ENCODE results near the gene TCF4.

Gene TCF4

DNA sequence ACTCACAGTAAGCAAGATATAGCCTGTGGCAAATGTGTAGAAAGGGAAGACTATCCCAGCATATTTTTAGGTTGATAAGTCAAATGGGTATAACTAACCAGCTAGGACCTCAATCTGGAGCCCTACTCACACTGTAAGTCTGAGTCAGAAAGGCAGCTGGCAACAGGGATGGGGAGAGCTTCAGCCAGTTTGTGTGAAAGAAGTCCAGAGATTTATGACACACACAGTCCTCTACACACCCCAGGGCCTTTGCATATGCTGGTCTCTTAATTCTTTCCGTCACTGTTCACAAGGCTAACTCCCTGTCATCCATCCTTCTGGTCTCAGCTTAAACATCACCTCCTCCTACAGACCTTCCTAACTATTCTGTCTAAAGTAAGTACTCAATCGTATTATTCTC, 5.9 kb upstream of the TCF4 start:
- Mint-ChIP-seq H3K27ac (no peak overlapping the region), H3K9me3 (no peaks in the 10 kb centered on the region), H3K4me3 (no peak overlapping the region), H3K4me1 (ENCODE audit: low read depth) (peaks cover 10% of the 10 kb centered on the region), H3K36me3 (ENCODE audit: low read depth) (no peaks in the 10 kb centered on the region), H3K27me3 (peaks cover 25% of the 10 kb centered on the region)
- no peak for DNase-seq

DNA sequence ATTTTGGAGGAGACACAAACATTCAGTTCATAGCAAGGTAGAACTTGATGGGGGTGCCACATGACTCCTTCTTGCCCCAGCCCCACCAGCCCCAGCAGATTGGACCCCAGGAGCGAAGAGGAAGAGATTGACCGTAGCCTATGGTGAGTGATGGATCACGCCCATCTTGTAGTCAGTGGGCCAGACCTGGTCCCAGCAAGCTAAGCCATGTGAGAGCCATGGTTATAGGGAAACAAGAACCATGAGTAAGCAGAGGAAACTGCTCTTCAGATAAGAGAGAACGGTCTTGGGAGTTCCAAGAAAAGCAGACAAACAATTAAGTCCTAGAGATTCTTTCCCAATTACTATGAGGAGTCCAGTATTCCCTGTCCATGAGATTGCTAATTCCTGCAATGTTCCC, 4.6 kb upstream of the TCF4 start:
- H3K4me3 Mint-ChIP-seq: no peak overlapping the region
- peaks cover 33% of the 10 kb centered on the region for H3K27me3 Mint-ChIP-seq
- no peak for DNase-seq
- H3K36me3 Mint-ChIP-seq (ENCODE audit: low read depth): peaks cover 3% of the 10 kb centered on the region
- peaks cover 16% of the 10 kb centered on the region for H3K4me1 Mint-ChIP-seq (ENCODE audit: low read depth)
- no peak overlapping the region for H3K27ac Mint-ChIP-seq
- no peaks in the 10 kb centered on the region for H3K9me3 Mint-ChIP-seq

DNA sequence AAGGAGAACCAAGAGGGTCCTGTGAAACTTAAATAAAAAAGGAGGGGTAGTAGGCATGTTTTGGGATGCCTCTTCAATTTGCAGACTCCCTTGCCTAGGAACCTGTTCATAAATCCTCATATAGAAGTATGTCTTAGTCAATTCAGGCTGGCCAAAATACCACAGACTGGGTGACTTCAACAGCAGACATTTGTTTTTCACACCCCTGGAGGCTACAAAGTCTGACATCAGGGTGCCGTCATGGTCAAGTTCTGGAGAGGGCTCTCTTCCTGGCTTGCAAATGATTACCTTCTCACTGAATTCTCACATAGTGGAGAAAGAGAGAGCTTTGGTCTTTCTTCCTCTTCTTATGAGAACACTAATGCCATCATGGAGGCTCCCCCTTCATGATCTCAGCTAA, 4.1 kb upstream of the TCF4 start:
- no peak overlapping the region for H3K4me3 Mint-ChIP-seq
- H3K4me1 Mint-ChIP-seq (ENCODE audit: low read depth): peaks cover 19% of the 10 kb centered on the region
- DNase-seq: no peak
- H3K9me3 Mint-ChIP-seq: no peaks in the 10 kb centered on the region
- peaks cover 3% of the 10 kb centered on the region for H3K36me3 Mint-ChIP-seq (ENCODE audit: low read depth)
- H3K27ac Mint-ChIP-seq: no peak overlapping the region
- H3K27me3 Mint-ChIP-seq: peaks cover 37% of the 10 kb centered on the region

DNA sequence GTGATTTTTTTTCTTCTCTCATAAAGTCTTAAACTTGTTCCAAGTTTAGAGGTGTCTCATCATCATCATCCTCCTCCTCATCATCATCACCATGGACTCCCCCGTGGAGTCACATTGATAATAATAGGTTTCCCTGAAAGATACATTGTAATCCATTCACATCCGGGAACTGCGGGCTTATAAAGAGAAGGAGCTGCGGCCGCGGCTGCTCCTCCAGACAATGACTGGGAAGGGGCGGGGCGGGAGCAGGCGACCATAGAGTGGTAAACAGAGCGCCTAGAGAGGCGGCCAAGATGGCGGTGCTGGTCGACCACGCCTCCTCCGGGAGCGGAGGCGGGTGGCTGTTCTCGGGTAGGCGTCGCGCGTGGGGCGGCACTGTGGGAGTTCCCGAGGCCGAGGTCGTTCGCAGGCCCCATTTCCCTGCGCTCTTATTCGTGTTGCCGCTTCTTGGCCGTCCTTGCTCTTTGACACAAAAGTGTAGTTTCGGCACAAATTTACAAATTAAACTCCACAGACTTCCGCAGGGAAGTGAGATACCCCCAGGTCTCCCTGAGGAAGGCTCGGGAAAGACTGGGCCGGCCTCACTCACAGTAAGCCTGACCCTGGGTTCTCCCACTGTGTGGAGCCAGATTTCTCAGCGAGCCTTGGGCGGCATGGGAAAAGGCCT, 1.8 kb upstream of the TCF4 start:
- H3K27me3 Mint-ChIP-seq: peaks cover 57% of the 10 kb centered on the region
- H3K27ac Mint-ChIP-seq: peak overlapping the region; percentile 61
- H3K4me1 Mint-ChIP-seq (ENCODE audit: low read depth): peaks cover 28% of the 10 kb centered on the region
- H3K4me3 Mint-ChIP-seq: peak overlapping the region; percentile 71
- no peaks in the 10 kb centered on the region for H3K9me3 Mint-ChIP-seq
- DNase-seq: peak; percentile 81
- H3K36me3 Mint-ChIP-seq (ENCODE audit: low read depth): peaks cover 3% of the 10 kb centered on the region

DNA sequence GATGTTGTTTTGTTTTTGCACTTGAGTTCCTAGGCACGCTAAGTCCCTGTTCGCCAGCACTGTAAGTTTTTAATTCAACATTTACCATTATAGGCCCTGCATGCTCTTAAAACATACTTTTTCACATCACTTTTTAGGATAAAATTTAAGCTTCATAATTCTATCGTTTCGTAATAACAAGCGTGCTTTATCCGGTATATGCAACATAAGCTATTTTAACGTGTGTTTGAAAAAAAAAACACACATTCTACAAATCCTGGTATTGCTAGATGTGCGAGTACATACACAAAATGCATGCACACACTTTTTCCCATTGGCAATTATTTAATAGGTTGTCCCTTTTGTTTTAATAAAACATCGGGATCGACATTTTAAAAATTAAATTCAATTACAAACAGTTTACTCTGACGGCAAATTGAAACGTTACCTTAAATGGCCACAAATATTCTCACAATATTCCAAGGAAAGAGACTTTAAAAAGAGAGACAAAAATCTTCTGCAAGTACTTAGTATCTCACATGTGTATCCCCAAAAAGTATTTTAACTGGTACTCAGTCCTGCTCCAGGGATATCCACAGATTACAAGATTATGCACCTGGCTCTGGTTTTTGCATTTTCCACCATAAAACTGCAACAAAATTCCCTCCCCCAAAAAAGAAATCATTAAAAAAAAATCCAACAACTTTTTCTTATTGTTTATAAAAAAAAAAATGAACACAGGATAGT, 1.0 kb upstream of the TCF4 start:
- Mint-ChIP-seq H3K36me3 (ENCODE audit: low read depth) (peaks cover 3% of the 10 kb centered on the region), H3K27me3 (peaks cover 62% of the 10 kb centered on the region), H3K9me3 (no peaks in the 10 kb centered on the region), H3K4me3 (peak overlapping the region; percentile 71), H3K27ac (no peak overlapping the region), H3K4me1 (ENCODE audit: low read depth) (peaks cover 28% of the 10 kb centered on the region)
- DNase-seq: no peak

DNA sequence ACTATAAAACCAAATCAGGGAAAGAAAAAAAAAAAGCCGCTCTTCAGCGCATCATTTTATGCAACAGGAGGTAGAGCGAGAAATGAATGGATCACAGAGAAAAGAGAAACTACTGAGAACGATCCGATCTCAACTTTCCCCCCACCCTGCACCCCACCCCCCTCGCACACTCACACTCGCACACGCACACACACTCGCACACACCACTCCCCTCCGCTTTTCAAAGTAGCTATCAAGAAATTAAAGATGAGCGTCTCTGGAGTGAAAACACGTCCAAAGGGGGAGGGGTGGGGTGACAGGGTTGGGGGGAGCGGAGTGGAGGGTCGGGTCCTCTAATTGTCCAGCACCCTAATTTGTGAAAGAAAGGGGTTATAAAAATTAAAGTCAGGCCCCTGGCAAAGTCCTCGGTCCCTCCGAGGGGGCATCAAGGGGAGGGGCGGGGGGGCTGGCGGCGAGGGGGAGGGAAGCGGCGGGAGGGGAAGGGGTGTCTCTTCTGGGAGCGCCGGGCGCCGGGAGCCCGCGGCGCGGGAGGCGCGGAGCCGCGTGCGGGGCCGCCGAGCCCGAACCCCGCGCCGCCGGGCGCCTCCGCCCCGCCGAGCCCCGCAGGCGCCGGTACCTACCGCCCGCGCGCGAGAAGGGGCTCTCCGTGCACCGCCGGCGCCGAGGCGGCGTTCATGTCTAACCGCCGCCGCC, 428 bp downstream of the TCF4 start:
- Mint-ChIP-seq H3K27ac (peak overlapping the region; percentile 14), H3K4me3 (peak overlapping the region; percentile 74), H3K36me3 (ENCODE audit: low read depth) (peaks cover 3% of the 10 kb centered on the region), H3K9me3 (no peaks in the 10 kb centered on the region), H3K4me1 (ENCODE audit: low read depth) (peaks cover 28% of the 10 kb centered on the region), H3K27me3 (peaks cover 66% of the 10 kb centered on the region)
- DNase-seq: no peak

DNA sequence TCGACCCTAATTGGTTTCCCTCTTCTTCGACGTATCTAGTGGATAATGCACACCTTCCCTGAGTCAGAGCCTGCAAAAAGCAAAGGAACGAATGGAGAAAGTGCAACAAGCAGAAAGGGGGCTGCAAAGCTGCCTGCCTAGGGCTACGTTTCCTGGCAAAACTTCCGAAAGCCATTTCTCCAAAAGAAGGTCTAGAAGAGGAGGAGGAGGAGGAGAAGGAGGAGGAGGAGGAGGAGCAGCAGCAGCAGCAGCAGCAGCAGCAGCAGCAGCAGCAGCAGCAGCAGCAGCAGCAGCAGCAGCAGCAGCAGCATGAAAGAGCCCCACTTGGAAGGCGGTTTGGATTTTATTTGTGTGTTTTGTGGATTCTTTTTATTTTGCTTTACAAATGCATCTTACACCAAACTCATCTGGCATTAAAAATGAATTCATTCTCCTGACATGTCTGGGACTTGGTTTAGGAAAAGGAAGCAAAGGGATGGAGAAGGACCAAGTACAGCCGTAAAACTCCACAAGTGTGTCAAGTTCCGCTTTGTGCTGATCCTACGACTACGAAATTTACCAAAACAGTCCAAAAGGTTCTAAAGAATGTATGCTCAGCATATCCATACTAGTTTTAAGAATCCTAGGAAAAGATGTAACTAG, 2.0 kb downstream of the TCF4 start:
- Mint-ChIP-seq H3K27ac (no peak overlapping the region), H3K4me1 (ENCODE audit: low read depth) (peaks cover 28% of the 10 kb centered on the region), H3K4me3 (no peak overlapping the region), H3K9me3 (no peaks in the 10 kb centered on the region), H3K27me3 (peaks cover 64% of the 10 kb centered on the region), H3K36me3 (ENCODE audit: low read depth) (peaks cover 3% of the 10 kb centered on the region)
- no peak for DNase-seq

DNA sequence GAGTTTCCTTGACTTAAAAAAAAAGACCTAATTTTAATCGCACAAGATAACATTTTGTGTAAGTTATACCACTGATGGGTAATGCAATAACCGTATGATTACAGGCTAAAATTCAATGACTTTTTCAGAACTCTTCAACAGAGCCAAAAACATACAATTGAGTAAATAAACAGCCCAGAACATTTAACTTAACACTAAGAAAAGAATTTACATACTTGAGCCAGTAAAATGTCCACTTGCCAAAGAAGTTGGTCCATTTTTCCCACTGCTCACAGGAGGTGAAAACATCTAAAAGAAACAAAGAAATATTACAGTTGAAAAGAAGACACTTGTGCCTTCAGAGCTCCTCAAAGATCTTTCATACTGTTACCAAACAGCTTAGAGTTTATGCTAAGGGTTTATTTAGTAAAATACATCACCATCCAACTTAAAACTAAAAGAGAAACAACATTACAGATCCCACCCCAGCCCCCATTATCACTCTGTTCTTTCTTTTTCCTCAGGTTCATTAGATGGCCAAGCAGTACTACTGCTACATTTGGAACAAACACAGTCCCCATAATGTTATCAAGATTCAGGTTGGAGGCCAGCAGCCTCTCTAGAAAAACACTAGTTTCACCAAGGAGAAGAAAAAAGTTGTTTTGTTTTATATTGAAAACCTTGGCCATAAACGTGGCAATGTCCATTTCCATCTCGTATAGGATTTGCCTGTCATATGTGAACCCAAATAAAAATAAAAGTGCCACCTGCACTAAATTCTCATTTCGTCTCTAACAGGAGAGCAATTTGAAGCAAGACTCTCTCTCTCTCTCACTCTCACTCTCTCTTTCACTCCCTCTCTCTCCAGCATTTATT, 2.7 kb downstream of the TCF4 start:
- peaks cover 28% of the 10 kb centered on the region for H3K4me1 Mint-ChIP-seq (ENCODE audit: low read depth)
- no peak overlapping the region for H3K4me3 Mint-ChIP-seq
- peaks cover 58% of the 10 kb centered on the region for H3K27me3 Mint-ChIP-seq
- DNase-seq: no peak
- peaks cover 3% of the 10 kb centered on the region for H3K36me3 Mint-ChIP-seq (ENCODE audit: low read depth)
- H3K27ac Mint-ChIP-seq: no peak overlapping the region
- H3K9me3 Mint-ChIP-seq: no peaks in the 10 kb centered on the region

DNA sequence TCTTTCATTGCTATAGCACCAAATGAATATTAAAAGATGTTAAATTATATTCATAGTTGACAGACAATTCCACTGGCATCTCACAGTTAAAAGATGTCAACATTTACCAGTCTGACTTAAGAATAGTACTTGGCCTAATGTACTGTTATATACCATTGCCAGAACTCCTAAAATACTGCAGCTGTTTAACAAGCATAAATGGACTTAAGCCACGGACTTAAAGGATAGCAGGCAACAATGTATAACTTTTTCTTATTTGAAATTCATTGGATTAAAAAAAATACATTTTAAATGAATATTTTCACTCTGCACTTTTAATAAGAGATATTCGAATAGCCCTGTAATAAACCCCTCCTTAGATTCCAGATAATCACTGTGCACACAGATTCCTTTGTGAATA, 3.8 kb downstream of the TCF4 start:
- peaks cover 47% of the 10 kb centered on the region for H3K27me3 Mint-ChIP-seq
- H3K9me3 Mint-ChIP-seq: no peaks in the 10 kb centered on the region
- H3K27ac Mint-ChIP-seq: no peak overlapping the region
- H3K4me3 Mint-ChIP-seq: no peak overlapping the region
- no peak for DNase-seq
- H3K36me3 Mint-ChIP-seq (ENCODE audit: low read depth): peaks cover 3% of the 10 kb centered on the region
- peaks cover 21% of the 10 kb centered on the region for H3K4me1 Mint-ChIP-seq (ENCODE audit: low read depth)

DNA sequence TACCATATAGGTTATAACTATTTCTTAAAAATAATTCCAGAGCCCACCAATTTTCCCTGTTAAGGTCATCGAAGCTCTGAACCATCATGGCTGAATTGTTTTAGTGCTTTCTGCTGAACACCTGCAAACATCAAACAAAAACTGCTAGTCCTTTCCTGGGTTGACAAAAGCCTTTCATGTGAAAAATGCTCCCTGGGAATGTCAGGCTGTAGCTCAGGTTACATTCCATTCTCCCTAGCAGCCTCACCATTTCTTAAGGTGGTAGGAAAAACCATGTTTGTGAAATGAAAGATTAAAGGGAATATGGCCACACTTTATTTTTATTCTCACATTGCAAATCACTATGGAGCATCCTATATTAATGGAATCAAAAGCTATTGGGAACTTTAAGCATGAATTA, 5.7 kb downstream of the TCF4 start:
- Mint-ChIP-seq H3K4me3 (no peak overlapping the region), H3K4me1 (ENCODE audit: low read depth) (peaks cover 11% of the 10 kb centered on the region), H3K27ac (no peak overlapping the region), H3K9me3 (no peaks in the 10 kb centered on the region), H3K27me3 (peaks cover 34% of the 10 kb centered on the region), H3K36me3 (ENCODE audit: low read depth) (no peaks in the 10 kb centered on the region)
- no peak for DNase-seq

DNA sequence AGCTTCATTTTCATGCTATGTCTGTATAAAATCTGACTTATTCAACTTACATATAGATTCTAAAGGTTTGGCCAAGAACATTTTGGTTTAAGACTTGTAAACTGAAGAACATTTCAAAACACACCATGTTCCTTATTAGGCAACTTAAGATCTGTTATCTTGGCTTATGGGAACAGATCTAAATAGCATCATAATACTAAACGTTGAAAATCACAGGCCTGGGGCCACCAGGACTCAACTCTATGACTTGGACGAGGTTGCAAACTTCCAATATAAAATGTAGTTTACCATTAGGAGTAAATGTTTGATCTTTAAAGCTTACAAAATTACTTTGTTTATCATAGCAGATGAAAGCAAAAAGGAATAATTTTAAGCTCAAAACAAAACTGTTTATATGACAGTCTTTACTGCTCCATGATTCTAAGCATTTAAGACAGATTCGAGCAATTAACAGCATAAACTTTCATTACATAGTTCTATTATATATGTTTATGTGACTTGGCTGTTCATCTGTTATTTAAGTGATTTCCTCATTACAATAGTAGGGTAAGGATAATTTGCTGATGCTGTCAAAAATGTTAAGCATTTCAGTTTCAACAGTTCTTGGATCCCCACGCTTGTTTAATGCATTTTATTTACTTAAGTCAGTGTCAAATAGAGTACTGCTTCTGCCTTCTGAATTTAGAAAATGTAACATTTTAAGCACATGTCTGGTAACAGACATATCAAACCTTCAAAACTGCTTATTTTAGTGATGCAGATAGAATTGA, 8.3 kb downstream of the TCF4 start:
- Mint-ChIP-seq H3K9me3 (no peaks in the 10 kb centered on the region), H3K4me3 (no peak overlapping the region), H3K4me1 (ENCODE audit: low read depth) (no peaks in the 10 kb centered on the region), H3K27ac (no peak overlapping the region), H3K36me3 (ENCODE audit: low read depth) (no peaks in the 10 kb centered on the region), H3K27me3 (peaks cover 9% of the 10 kb centered on the region)
- no peak for DNase-seq

DNA sequence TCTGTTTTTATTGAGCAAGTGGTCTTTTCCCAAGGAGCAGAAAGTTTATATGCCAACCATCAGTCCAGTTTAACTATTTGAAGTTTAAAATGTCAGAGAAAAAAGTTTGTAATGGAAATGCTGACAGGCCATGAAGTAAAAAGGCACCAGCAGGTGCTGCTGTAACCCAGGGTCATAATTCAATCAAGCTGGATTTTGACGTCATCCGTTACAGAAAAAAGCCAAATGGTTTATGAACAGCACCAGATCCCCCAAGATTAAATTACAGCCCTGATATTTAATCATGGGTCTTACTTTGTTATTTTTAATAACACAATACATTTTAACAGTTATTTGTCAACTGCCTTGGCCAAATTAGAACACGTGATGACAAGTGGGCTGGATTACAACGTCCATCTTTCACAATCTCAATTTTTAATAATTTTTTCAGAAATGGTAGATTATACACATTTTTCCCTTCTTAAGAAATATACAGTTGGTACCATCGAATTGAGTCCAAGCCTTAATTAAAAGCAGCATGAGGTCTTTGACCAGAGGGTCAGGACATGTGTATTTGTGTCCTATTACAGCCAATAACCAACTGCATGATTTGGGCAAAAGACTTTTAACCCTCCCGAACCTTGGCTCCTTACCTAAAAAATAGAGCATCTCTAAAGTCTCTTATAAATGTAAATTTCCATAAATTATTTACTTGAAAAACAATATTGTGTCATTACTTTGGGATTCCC, 10.0 kb downstream of the TCF4 start:
- Mint-ChIP-seq H3K36me3 (ENCODE audit: low read depth) (no peaks in the 10 kb centered on the region), H3K4me1 (ENCODE audit: low read depth) (no peaks in the 10 kb centered on the region), H3K4me3 (no peak overlapping the region), H3K27ac (no peak overlapping the region), H3K27me3 (peaks cover under 1% of the 10 kb centered on the region), H3K9me3 (no peaks in the 10 kb centered on the region)
- DNase-seq: no peak

DNA sequence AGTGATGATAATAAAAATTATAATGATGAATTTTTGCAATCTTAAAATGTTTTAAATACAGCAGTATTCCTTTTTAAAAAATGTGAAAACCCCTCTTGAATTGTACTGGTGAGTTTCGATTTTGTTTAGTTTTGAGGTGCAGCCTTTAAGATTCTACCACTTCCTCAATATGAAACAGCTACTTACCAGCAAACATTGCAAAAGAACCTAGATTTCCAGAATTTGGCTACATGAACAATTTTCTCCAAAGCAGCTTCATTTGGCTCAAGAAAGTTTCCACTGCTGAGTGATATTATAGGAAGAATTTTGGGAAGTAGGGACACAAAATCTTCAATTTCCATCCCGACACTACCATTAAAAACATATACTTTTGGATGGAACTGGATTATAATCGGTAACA, 12.0 kb downstream of the TCF4 start:
- Mint-ChIP-seq H3K9me3 (no peaks in the 10 kb centered on the region), H3K4me1 (ENCODE audit: low read depth) (no peaks in the 10 kb centered on the region), H3K4me3 (no peak overlapping the region), H3K27me3 (no peaks in the 10 kb centered on the region), H3K27ac (no peak overlapping the region), H3K36me3 (ENCODE audit: low read depth) (no peaks in the 10 kb centered on the region)
- DNase-seq: no peak
